Heart left ventricle (tissue), 16 donors: Measurements from ENCODE around the gene SH3RF3. TPM values are rescaled to one million over a fixed set of nuclear protein-coding genes. Genes with fewer than 3 reads are reported as not detected.
A peak's percentile ranks its signal among the peaks of the same experiment; 100 is the strongest.

Experiments used
- ATAC-seq, 4 donors: fragments of 200-7000 bp; cut with Tn5 transposase; one replicate each; pipeline ENCODE4 v1.9.1; 2020 to 2022; ENCODE audit warnings: moderate library complexity in 4 of 4, mild to moderate bottlenecking in 3 of 4, moderate number of reproducible peaks in 1 of 4
- DNase-seq, 5 donors: peaks; one replicate each; pipeline ENCODE4 v3.0.0-alpha.2; 2020
- H3K27ac ChIP-seq, 12 donors: fragments of 200-600 bp; sonication (generic) in 4 of 12; one replicate each; pipeline versions ENCODE4 v1.5.0 to v1.8.0; 2016 to 2022; ENCODE audit warnings: mild to moderate bottlenecking in 2 of 12
- H3K27me3 ChIP-seq, 9 donors: fragments of 200-600 bp; sonication (generic) in 2 of 9; one replicate each; pipeline versions ENCODE4 v1.5.1 to v1.8.0; 2016 to 2022; ENCODE audit warnings: mild to moderate bottlenecking in 3 of 9
- H3K36me3 ChIP-seq, 9 donors: fragments of 200-600 bp; sonication (generic) in 2 of 9; one replicate each; pipeline versions ENCODE4 v1.5.0 to v1.8.0; 2018 to 2022; ENCODE audit warnings: mild to moderate bottlenecking in 2 of 9
- H3K4me1 ChIP-seq, 12 donors: fragments of 200-600 bp; sonication (generic) in 4 of 12; one replicate each; pipeline versions ENCODE4 v1.5.0 to v1.8.0; 2016 to 2022; ENCODE audit warnings: mild to moderate bottlenecking in 3 of 12
- H3K4me3 ChIP-seq, 12 donors: fragments of 200-600 bp; sonication (generic) in 4 of 12; one replicate each; pipeline versions ENCODE4 v1.5.0 to v1.8.0; 2017 to 2022; ENCODE audit warnings: mild to moderate bottlenecking in 9 of 12, moderate library complexity in 4 of 12
- H3K9me3 ChIP-seq, 12 donors: fragments of 200-600 bp; sonication (generic) in 4 of 12; one replicate each; pipeline versions ENCODE4 v1.5.0 to v1.8.0; 2016 to 2022; ENCODE audit warnings: mild to moderate bottlenecking in 1 of 12
- CTCF ChIP-seq, 12 donors: fragments of 200-600 bp; sonication (generic) in 4 of 12; IDR thresholded peaks; one replicate each; pipeline versions ENCODE4 v1.5.0 to v1.8.0; 2018 to 2022; ENCODE audit warnings: antibody characterized with exemption in 12 of 12, mild to moderate bottlenecking in 5 of 12
- POLR2A ChIP-seq, 2 donors: fragments of 450-650 bp; IDR thresholded peaks; one replicate each; pipeline ENCODE4 v1.6.1; 2017; ENCODE audit warnings: antibody characterized with exemption in 2 of 2, mild to moderate bottlenecking in 2 of 2, moderate library complexity in 2 of 2
- WGBS, 4 donors: extraction: QIAGEN DNeasy Blood & Tissue Kit in 2 of 4; methylation state at CpG; one replicate each; pipeline versions ENCODE4 v1.1.5 to v1.1.7; 2013 to 2018; 5-methylcytosine and 5-hydroxymethylcytosine counted together
- intact Hi-C, 10 donors: fragments of 100-400 bp; cut with DNase I; formaldehyde crosslinking; loops; one replicate each; pipeline versions ENCODE4 v1.11.1 to v1.14.2; 2022
- polyA plus RNA-seq, 2 donors: library from polyadenylated mRNA; stranded (reverse); fragments of 200-250 nt; gene quantifications; one replicate each; pipeline ENCODE4 v1.2.3, GENCODE V29; 2013
- total RNA-seq, 9 donors: library from RNA; depleted of rRNA in 2 of 9; stranded (reverse); fragments of >200 nt in 2 of 9; fragmentation: NEBNext Ultra II Directional in 3 of 9; extraction: Animal tissue kit (Norgen Biotek cat#: 25700) in 3 of 9; gene quantifications; one replicate each; pipeline versions ENCODE4 v1.1.0 to v1.2.4, GENCODE V29; 2016 to 2023
- donor health status: ischemic (EF 13 %, LVEDD 7.1; RV severe dilation, severe dysfunction).
- donor health status: healthy with polysubstance abuse.
- donor health status: DM: no; HTN: yes; CAD: no.
- donor health status: DM: no; HTN: no; CAD: no.
- donor health status: ischemic (EF 25% LVEDD 6.9; RV normal size, moderate dysfunction).
- donor health status: ischemic (EF 25% LVEDD 5.7; RV mildly dilated, moderate dysfunction).
- donor health status: healthy.
- donor health status: DM: yes; HTN: yes; CAD: no.
- donor health status: ischemic (EF 35%, LVEDD 5.7; RV mildly dilated, moderate dysfunction).
- donor health status: nonischemic (EF 11% LVEDD 7.7; RV severe dilation, severe dysfunction).
- donor health status: DM: yes; HTN: yes; CAD: no.
- donor health status: PGD.
- donor health status: ischemic (EF 29% LVEDD 5.4; RV normal size, mild dysfunction).
- donor health status: nonischemic (EF 23%, LVEDD 6.1; RV moderate dilation, normal function).

The SH3RF3 gene
- total and polyA plus RNA-seq, 11 donors, result 5.2 to 15.7 (median 7.9) TPM

- WGBS, 4 donors, result 91 to 96% (median 94%) methylated on average over 6 of the region's 6 CpGs
- H3K9me3 ChIP-seq, result no peaks in the 10 kb centered on the region
- intact Hi-C loops, result no loop called here
- no peak for TF ChIP-seq POLR2A (IDR thresholded peaks at IDR 0.05)
- TF ChIP-seq CTCF (IDR thresholded peaks at IDR 0.05), result no peak
- H3K27me3 ChIP-seq, result no peaks in the 10 kb centered on the region
- H3K4me3 ChIP-seq, result no peak overlapping the region
- no peak for DNase-seq
- ATAC-seq, result no peak
- peaks cover 0 to 39% (median 14%) of the 10 kb centered on the region in 12 donors for H3K4me1 ChIP-seq
- no peaks in the 10 kb centered on the region for H3K36me3 ChIP-seq
- H3K27ac ChIP-seq, result peak overlapping the region in 1 of 12 donors; percentile 16
Observed at GRCh38 chr2:109226622-109227021, 97.6 kb downstream of the SH3RF3 start.

- Histone ChIP-seq H3K36me3 (no peaks in the 10 kb centered on the region), H3K4me3 (no peak overlapping the region), H3K9me3 (peaks cover 0 to 4% (median 0%) of the 10 kb centered on the region in 12 donors), H3K4me1 (peaks cover 0 to 48% (median 16%) of the 10 kb centered on the region in 12 donors), H3K27me3 (no peaks in the 10 kb centered on the region), H3K27ac (no peak overlapping the region)
- DNase-seq, result no peak
- 85 to 95% (median 91%) methylated on average over 4 of the region's 4 CpGs for WGBS, 4 donors
- ATAC-seq, result no peak
- intact Hi-C loops, result no loop called here
- TF ChIP-seq CTCF (IDR thresholded peaks at IDR 0.05) (no peak), POLR2A (IDR thresholded peaks at IDR 0.05) (no peak)
Observed at GRCh38 chr2:109229094-109229675, 100.2 kb downstream of the SH3RF3 start.

GRCh38 chr2:109230941-109231420 lies 102.0 kb downstream of the SH3RF3 start:
- WGBS, 4 donors, result 10 to 38% (median 21%) methylated on average over 7 of the region's 7 CpGs
- no peaks in the 10 kb centered on the region for H3K36me3 ChIP-seq
- H3K4me1 ChIP-seq, result peaks cover 0 to 43% (median 18%) of the 10 kb centered on the region in 12 donors
- no peak overlapping the region for H3K4me3 ChIP-seq
- H3K9me3 ChIP-seq, result peaks cover 0 to 4% (median 0%) of the 10 kb centered on the region in 12 donors
- peak overlapping the region in 10 of 12 donors; percentile 8 to 70 (median 24) for H3K27ac ChIP-seq
- peak; percentile 80 to 88 (median 82) for ATAC-seq
- intact Hi-C loops, result loop anchor here in 1 of 10 donors (5.0 kb wide), 1 partner anchor 49 kb away; no protein-coding TSS in a partner anchor
- peak in 1 of 5 donors; percentile 68 for DNase-seq
- no peaks in the 10 kb centered on the region for H3K27me3 ChIP-seq
- no peak for TF ChIP-seq CTCF (IDR thresholded peaks at IDR 0.05)
- no peak for TF ChIP-seq POLR2A (IDR thresholded peaks at IDR 0.05)

DNA sequence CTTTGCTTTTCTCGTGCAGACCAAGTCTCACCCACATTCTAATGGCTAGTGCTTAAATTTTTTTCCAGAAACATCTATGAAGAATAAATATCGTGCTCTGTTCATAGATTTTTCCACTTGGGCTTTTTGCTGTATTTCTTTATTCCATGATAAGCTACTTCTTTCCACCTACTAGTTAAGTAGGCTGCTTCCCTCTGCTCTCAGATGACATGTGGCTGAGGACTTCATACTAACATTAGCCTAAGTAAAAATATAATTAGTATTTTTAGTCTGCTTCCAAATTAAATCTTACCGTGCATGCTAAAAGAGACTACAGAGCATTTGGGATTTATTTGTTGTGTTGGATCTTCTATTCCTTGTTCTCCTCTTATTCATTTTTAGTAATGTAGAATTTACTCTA lies 102.4 kb downstream of the SH3RF3 start:
- no peak for DNase-seq
- intact Hi-C loops, result loop anchor here in 1 of 10 donors (5.0 kb wide), 1 partner anchor 49 kb away; no protein-coding TSS in a partner anchor
- H3K27me3 ChIP-seq, result no peaks in the 10 kb centered on the region
- H3K27ac ChIP-seq, result peak overlapping the region in 7 of 12 donors; percentile 8 to 70 (median 60)
- peaks cover 0 to 38% (median 18%) of the 10 kb centered on the region in 12 donors for H3K4me1 ChIP-seq
- no peak overlapping the region for H3K4me3 ChIP-seq
- TF ChIP-seq POLR2A (IDR thresholded peaks at IDR 0.05) (no peak), CTCF (IDR thresholded peaks at IDR 0.05) (no peak)
- ATAC-seq, result no peak
- H3K36me3 ChIP-seq, result no peaks in the 10 kb centered on the region
- peaks cover 0 to 4% (median 0%) of the 10 kb centered on the region in 12 donors for H3K9me3 ChIP-seq
- 20 to 33% (median 31%) methylated on average over 3 of the region's 3 CpGs for WGBS, 4 donors
